Measurements from ENCODE around the gene ATG7.
"Not testable (repeated sequence)": the region's sequence is repeated elsewhere in the genome, so short reads cannot be mapped to it uniquely, and the experiment has no call there.

ATG7 gene

GRCh38 chr3:11511606-11512005 lies 239.4 kb downstream of the ATG7 start:
- DNase-seq, result not testable (repeated sequence)

GRCh38 chr3:11513125-11513816 lies 241.1 kb downstream of the ATG7 start:
- not testable (repeated sequence) for DNase-seq

GRCh38 chr3:11513817-11514135 lies 241.6 kb downstream of the ATG7 start:
- no peak for DNase-seq

GRCh38 chr3:11514191-11514821 lies 242.1 kb downstream of the ATG7 start:
- no peak for DNase-seq

- no peak for DNase-seq
These were observed 245.4 kb downstream of the ATG7 start for GRCh38 chr3:11517601-11518000.

GRCh38 chr3:11521167-11521566 lies 249.0 kb downstream of the ATG7 start:
- no peak for DNase-seq

- DNase-seq, result no peak
These were observed 250.2 kb downstream of the ATG7 start for GRCh38 chr3:11522398-11522715.

GRCh38 chr3:11522953-11523571 lies 250.9 kb downstream of the ATG7 start:
- peak; percentile 32 for DNase-seq

GRCh38 chr3:11523572-11524101 lies 251.4 kb downstream of the ATG7 start:
- peak; percentile 76 for DNase-seq

- DNase-seq, result not testable (repeated sequence)
These were observed 253.9 kb downstream of the ATG7 start for GRCh38 chr3:11526121-11526520.

GRCh38 chr3:11529281-11529680 lies 257.1 kb downstream of the ATG7 start:
- no peak for DNase-seq

- DNase-seq, result no peak
These were observed 258.0 kb downstream of the ATG7 start for GRCh38 chr3:11530153-11530721.

- DNase-seq, result no peak
These were observed 260.8 kb downstream of the ATG7 start for GRCh38 chr3:11532931-11533391.

- DNase-seq, result no peak
These were observed 262.0 kb downstream of the ATG7 start for GRCh38 chr3:11534011-11534792.

GRCh38 chr3:11534793-11535101 lies 262.6 kb downstream of the ATG7 start:
- DNase-seq, result no peak

GRCh38 chr3:11535243-11535960 lies 263.2 kb downstream of the ATG7 start:
- no peak for DNase-seq

GRCh38 chr3:11536132-11536935 lies 264.1 kb downstream of the ATG7 start:
- no peak for DNase-seq

GRCh38 chr3:11536936-11537612 lies 264.9 kb downstream of the ATG7 start:
- no peak for DNase-seq

GRCh38 chr3:11538581-11538980 lies 266.4 kb downstream of the ATG7 start:
- DNase-seq, result no peak

GRCh38 chr3:11539218-11539617 lies 267.0 kb downstream of the ATG7 start:
- DNase-seq, result no peak

- DNase-seq, result no peak
These were observed 267.5 kb downstream of the ATG7 start for GRCh38 chr3:11539677-11540076.
